HG03066 (cell line): ENCODE data around the gene CHRNE.
"Not testable (repeated sequence)": the region's sequence is repeated elsewhere in the genome, so short reads cannot be mapped to it uniquely, and the experiment has no call there.

Experiments
- ATAC-seq: cut with Tn5 transposase; IDR thresholded peaks from one replicate; pipeline ENCODE4 v1.9.1; 2021; ENCODE audit warnings: low read depth; ENCODE audit not compliant: unreplicated experiment

CHRNE gene

GRCh38 chr17:4892499-4893221 is 10.2 kb downstream of the CHRNE start:
- ATAC-seq: no peak

DNA sequence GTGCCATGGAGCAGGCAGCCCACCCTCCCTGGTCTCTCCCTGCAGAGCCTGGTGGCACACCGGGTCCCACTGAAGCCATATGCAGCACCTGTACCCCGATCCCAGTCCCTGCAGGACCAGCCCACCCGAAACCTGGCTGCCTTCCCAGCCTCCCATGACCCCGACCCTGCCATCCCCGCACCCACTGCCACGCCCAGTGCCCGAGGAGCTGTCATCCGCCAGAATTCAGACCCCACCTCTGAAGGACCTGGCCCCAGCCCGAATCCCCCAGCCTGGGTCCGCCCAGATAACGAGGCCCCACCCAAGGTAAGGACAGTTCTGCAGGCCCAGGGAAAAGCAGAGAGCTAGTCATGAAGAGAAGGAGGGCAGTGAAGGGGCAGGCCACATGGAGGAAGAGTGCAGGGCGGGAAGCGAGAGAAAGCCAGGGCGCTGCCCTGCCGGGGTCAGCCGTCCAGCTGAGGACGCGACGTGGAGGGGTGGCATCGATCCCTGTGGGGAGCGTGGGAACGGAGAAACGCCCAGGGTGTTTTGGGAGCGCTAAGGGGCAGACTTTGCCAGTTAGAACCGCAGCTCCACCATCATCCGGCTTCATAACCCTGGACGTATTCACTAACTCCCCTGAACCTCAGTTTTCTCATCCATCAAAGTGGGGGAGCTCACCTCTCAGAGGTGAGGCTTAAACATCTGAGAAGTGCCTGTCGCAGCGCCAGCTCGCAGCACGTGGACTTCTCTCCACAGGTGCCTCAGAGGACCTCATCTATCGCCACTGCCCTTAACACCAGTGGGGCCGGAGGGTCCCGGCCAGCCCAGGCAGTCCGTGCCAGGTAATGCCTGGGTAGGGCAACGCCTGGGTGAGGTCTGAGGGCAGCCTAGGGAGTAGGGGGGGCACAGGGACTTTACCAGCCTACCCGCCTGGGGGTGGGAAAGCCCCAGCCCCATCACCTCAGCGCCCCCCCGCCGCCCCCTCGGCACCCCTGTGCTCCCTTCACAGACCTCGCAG is 11.2 kb downstream of the CHRNE start:
- ATAC-seq: no peak

GRCh38 chr17:4887581-4887980 is 15.3 kb downstream of the CHRNE start:
- no peak for ATAC-seq

GRCh38 chr17:4886830-4887229 is 16.1 kb downstream of the CHRNE start:
- ATAC-seq: no peak

GRCh38 chr17:4884489-4884888 is 18.4 kb downstream of the CHRNE start:
- no peak for ATAC-seq

DNA sequence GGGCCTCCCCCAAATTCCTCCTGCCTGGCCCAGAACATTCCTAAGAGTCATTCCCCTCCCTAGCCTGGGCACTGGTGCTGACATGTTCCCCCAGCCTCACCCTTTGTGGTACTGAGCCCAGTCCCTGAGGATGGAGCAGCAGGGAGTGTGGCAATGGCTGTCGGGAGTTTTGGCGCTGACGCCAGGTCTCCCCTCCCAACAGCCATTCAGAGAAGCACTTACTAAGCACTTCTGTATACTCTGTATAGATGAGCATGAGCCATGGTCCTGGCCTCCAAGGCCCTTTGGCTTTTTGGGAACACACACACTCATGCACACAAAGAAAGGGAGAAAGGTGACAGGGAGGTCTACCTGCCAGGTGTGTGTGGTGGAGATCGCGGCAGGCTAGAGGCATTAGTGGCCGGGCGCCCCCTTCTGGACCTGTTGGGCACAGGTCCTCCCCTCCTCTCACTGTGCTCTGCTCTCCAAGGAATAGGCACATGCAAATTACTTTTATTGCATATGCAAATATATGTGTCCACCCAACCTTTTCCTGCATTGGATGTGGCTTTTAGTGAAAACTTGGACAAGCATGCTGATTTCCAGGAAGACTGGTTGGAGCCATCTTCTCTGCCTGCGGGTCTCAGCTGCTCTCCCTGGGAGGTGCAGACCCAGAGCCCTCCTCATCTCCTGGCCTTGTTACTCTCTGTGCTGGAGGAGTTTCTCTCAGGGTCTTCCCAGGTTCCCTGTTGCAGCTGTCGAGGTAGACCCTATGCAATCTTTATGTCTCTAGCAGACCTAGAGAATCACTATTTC is 20.9 kb downstream of the CHRNE start:
- no peak for ATAC-seq

- no peak for ATAC-seq
Measured at GRCh38 chr17:4880857-4881256, 22.0 kb downstream of the CHRNE start.

GRCh38 chr17:4879601-4880000 is 23.3 kb downstream of the CHRNE start:
- no peak for ATAC-seq

GRCh38 chr17:4877089-4877488 is 25.8 kb downstream of the CHRNE start:
- no peak for ATAC-seq

DNA sequence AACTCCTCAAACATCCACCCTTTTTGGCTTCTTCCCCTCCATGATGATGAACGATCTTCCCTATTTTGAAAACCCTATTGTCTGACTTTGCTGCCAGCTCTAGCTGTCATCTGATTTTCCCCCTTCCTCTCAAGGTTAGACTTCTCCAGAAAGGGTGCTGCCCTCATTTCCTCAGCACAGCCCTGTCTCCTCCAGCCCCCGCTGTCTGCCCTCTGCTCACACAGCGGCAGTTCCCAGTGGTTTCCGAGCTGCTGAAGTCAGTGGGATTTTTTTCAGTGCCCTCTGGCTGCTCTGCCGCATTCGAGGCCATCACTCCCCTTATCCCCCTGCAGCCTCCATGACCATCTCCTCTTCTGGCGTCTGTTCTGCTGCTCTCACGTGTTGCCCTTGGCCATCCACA is 30.1 kb downstream of the CHRNE start:
- ATAC-seq: no peak

- no peak for ATAC-seq
Measured at GRCh38 chr17:4870855-4871254, 32.0 kb downstream of the CHRNE start.

- ATAC-seq: not testable (repeated sequence)
Measured at GRCh38 chr17:4869058-4869998, 33.6 kb downstream of the CHRNE start.

DNA sequence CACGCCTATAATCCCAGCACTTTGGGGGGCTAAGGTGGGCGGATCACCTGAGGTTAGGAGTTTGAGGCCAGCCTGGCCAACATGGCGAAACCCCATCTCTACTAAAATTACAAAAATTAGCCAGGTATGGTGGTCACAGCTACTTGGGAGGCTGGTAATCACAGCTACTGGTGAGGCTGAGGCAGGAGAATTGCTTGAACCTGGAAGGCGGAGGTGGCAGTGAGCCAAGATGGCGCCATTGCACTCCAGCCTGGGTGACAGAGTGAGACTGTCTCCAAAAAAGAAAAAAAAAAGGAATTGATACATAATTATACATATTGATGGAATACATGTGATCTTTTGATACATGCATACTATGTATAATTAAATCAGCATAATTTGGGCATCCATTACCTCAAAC is 35.4 kb downstream of the CHRNE start:
- not testable (repeated sequence) for ATAC-seq

- ATAC-seq: no peak
Measured at GRCh38 chr17:4863321-4863720, 39.6 kb downstream of the CHRNE start.

DNA sequence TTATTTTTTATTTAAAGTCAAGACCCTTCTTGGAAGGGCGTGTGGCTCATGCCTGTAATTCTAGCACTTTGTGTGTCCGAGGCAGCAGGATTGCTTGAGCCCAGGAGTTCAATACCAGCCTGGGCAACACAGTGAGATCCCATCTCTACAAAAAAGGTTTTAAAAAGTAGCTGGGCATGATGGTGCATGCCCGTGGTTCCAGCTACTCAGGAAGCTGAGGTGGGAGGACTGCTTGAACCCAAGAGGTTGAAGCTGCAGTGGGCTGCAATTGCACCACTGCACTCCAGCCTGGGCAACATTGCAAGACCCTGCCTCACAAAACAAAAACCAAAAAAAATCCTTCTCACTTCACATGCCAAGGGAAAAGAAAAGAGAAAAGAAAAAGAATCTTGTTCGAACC is 40.2 kb downstream of the CHRNE start:
- no peak for ATAC-seq

- no peak for ATAC-seq
Measured at GRCh38 chr17:4861052-4861451, 41.8 kb downstream of the CHRNE start.

- no peak for ATAC-seq
Measured at GRCh38 chr17:4860651-4861050, 42.2 kb downstream of the CHRNE start.

DNA sequence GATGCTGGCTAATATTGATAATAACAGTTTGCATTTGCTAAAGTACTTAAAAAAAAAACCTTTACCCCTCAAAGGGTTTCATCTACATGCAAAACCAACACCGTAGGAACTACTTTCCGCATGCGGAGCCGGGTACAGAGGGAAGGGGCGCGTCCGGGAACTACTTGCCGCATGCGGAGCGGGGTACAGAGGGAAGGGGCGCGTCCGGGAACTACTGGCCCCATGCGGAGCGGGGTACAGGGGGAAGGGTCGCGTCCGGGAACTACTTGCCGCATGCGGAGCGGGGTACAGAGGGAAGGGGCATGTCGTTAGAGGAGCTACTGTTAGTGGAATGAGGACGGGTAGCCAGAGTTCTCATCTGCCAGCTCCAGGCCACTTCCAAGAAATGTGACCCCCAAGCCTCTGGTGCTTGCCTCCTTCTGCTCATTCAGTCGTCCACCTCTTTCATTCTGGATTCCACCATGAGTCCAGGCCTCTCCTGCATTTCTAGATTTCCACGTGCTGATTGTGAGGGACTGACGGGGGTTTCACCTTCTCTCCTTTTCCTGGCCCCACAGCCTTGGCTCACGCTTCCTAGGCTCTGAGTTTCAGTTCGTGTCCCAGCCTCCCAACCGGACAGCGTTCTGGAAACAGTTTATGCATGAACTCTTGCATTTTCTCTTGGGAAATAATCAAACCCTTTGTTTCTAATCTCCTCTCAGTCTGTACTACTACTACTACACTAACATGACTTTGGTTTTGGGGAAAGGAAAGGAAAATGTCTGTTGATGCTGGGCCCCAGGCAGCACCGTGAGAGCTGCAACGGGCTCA is 42.9 kb downstream of the CHRNE start:
- ATAC-seq: no peak

DNA sequence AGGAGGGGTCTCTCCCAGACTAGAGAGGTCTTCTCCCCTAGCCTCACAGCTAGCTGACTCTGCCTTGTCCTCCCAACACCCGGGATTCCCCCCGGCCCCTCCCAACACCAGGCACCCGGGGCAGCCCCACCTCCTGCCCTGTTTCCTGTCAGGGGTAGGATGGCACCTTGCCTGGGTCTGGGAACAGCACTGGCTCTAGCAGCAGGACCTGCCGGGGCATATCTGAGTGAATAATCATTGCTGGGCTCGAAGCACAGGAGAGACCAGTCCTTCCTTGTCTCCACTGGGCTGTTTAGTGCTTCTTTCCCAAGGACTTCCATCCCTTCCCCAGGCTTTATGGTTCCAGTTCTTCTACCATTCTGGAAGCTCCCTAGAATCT is 44.0 kb downstream of the CHRNE start:
- ATAC-seq: no peak
